Measurements from ENCODE around the gene DCAF11. TPM values are rescaled to one million over a fixed set of nuclear protein-coding genes. Genes with fewer than 3 reads are reported as not detected.

DCAF11 gene
- total RNA-seq, 1 donor from 2014 or later = 66.5 TPM

DNA sequence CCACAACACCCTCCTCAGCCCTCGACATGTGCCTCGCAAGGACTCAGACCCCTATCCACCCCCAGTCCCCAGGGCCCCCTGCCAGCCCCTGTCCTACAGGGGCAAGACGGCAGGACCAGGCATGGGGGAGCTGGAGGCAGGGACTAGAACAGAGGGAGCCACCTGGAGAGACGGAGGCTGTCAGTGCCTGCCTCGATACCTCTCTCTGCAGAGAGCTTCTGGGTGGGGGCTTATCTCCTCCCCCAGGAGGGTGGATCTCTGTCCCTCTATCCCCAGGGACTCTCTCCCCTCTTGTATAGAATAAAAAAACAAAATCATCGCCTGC, 45.2 kb upstream of the DCAF11 start:
- Histone ChIP-seq H4K20me1 (ENCODE audit: low read depth) (no peaks in the 10 kb centered on the region), H3K27me3 (no peaks in the 10 kb centered on the region), H3K36me3 (no peaks in the 10 kb centered on the region), H3K79me2 (ENCODE audit: low read depth) (no peaks in the 10 kb centered on the region), H3K4me3 (no peak overlapping the region), H3F3A (ENCODE audit: low read depth) (no peaks in the 10 kb centered on the region), H3K9me3 (ENCODE audit: low read depth) (no peaks in the 10 kb centered on the region), H3K4me1 (no peaks in the 10 kb centered on the region), H3K9ac (no peak overlapping the region), H2AFZ (replicated peaks) (no peak overlapping the region), H3K27ac (no peak overlapping the region), H3K4me2 (no peak overlapping the region)
- TF ChIP-seq, protein P1, sequence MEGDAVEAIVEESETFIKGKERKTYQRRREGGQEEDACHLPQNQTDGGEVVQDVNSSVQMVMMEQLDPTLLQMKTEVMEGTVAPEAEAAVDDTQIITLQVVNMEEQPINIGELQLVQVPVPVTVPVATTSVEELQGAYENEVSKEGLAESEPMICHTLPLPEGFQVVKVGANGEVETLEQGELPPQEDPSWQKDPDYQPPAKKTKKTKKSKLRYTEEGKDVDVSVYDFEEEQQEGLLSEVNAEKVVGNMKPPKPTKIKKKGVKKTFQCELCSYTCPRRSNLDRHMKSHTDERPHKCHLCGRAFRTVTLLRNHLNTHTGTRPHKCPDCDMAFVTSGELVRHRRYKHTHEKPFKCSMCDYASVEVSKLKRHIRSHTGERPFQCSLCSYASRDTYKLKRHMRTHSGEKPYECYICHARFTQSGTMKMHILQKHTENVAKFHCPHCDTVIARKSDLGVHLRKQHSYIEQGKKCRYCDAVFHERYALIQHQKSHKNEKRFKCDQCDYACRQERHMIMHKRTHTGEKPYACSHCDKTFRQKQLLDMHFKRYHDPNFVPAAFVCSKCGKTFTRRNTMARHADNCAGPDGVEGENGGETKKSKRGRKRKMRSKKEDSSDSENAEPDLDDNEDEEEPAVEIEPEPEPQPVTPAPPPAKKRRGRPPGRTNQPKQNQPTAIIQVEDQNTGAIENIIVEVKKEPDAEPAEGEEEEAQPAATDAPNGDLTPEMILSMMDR (IDR thresholded peaks at IDR 0.05) = no peak
- TF ChIP-seq EZH2phosphoT487 (IDR thresholded peaks at IDR 0.05) (no peak), EZH2 (IDR thresholded peaks at IDR 0.05) (no peak)
- peaks cover 4% of the 10 kb centered on the region for H3K27me3 Mint-ChIP-seq (ENCODE audit: insufficient read depth, low read depth)
- H3K36me3 Mint-ChIP-seq = no peaks in the 10 kb centered on the region
- H3K4me3 Mint-ChIP-seq = no peak overlapping the region
- no peak for DNase-seq (ENCODE audit: low spot score)
- no peak overlapping the region for H3K27ac Mint-ChIP-seq
- no peaks in the 10 kb centered on the region for H3K9me3 Mint-ChIP-seq
- H3K4me1 Mint-ChIP-seq = peaks cover 5% of the 10 kb centered on the region

DNA sequence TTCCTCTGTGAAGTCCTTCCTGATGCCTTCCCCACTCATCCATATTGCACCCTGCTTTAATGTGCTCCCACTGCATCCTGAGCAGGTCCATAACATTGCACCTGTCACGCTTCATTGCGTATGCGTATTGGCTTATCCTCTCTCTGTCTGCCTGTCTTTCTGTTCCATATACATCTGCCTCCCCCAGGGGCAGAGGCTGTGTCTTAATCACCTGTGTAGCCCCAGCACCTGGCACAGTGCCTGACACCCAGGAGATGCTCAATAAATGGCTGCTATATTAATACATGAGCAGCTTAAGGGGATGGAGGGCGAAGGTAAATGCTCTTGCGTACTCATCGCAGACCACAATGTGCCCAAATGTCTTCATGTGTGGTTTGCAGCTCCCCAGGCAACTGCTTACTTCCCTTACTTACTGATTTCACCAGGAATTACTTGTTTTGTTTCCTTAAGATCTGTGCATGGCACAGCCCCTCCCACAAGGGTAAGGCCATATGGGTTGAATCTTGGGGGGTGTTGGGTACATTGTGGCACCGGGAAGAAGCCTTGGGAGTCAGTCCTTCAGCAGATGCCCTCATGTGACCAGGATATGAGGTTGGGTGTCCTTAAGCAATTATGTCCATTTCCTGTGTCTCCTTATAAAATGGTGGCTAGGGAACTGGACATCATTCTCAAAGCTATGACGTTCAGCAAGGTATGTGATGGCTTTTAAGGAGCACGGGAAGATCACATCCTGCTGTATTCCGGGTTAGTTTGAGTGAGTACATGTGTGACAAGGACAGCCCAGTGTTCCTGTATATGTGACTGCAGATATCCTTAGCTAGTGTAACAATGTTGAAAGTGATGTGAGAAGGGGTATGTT, 44.1 kb upstream of the DCAF11 start:
- H3K4me3 ChIP-seq = no peak overlapping the region

DNA sequence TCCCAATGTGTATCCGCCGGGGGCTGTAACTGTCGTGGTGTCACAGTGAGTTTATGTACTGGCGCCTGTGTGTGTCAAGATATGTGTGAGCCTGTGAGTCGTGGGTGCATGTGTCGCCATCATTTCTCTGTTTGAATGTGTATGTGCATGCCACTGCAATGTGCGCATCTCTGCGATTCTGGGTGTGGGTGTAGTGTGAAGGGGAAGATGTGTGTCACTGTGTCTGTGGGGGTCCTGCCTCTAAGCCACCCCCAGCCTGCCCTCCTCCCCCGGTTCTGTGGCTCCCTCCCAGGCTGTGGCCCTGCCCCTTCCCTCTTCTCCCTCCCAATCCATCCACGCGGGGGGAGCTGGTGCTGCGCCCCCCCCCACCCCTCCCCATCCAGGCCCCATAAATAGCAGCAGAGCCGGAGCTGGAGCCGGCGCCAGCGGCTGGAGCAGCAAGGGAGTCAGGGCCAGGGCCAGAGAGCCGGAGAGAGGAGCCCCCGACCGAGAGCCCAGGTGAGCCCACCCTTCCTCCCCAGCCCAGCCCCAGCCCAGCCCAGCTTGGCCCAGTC, 43.4 kb upstream of the DCAF11 start, which contains the start of gene CPNE6:
CPNE6 (plus strand) TSS at position 419 of the 554 bp plus-strand sequence. CDS start 1,375 bp downstream, outside the sequence.
- Histone ChIP-seq H3K79me2 (ENCODE audit: low read depth) (no peaks in the 10 kb centered on the region), H3K27me3 (no peaks in the 10 kb centered on the region), H3K27ac (no peak within 1 kb of the TSS), H3K9ac (no peak within 1 kb of the TSS), H3K9me3 (ENCODE audit: low read depth) (no peaks in the 10 kb centered on the region), H3K36me3 (no peaks in the 10 kb centered on the region), H4K20me1 (ENCODE audit: low read depth) (no peaks in the 10 kb centered on the region), H3F3A (ENCODE audit: low read depth) (no peaks in the 10 kb centered on the region), H2AFZ (replicated peaks) (no peak within 1 kb of the TSS), H3K4me2 (no peak within 1 kb of the TSS), H3K4me1 (no peaks in the 10 kb centered on the region), H3K4me3 (no peak within 1 kb of the TSS)
- Mint-ChIP-seq H3K36me3 (no peaks in the 10 kb centered on the region), H3K27me3 (ENCODE audit: insufficient read depth, low read depth) (peaks cover 2% of the 10 kb centered on the region), H3K4me1 (peaks cover 5% of the 10 kb centered on the region), H3K9me3 (no peaks in the 10 kb centered on the region), H3K27ac (no peak within 1 kb of the TSS), H3K4me3 (no peak within 1 kb of the TSS)
- TF ChIP-seq, protein P1 (IDR thresholded peaks at IDR 0.05) = no peak
- TF ChIP-seq EZH2phosphoT487 (IDR thresholded peaks at IDR 0.05) = no peak
- TF ChIP-seq EZH2 (IDR thresholded peaks at IDR 0.05) = no peak
- DNase-seq (ENCODE audit: low spot score) = no peak

More for the DNA sequence above, 44.1 kb upstream of the DCAF11 start:
- Histone ChIP-seq H2AFZ (replicated peaks) (no peak overlapping the region), H3K9ac (no peak overlapping the region), H3K27me3 (no peaks in the 10 kb centered on the region), H3K9me3 (ENCODE audit: low read depth) (no peaks in the 10 kb centered on the region), H3K27ac (no peak overlapping the region), H3K4me1 (no peaks in the 10 kb centered on the region), H4K20me1 (ENCODE audit: low read depth) (no peaks in the 10 kb centered on the region), H3K79me2 (ENCODE audit: low read depth) (no peaks in the 10 kb centered on the region), H3K4me2 (no peak overlapping the region), H3F3A (ENCODE audit: low read depth) (no peaks in the 10 kb centered on the region), H3K36me3 (no peaks in the 10 kb centered on the region)
- no peak overlapping the region for H3K4me3 Mint-ChIP-seq
- no peaks in the 10 kb centered on the region for H3K9me3 Mint-ChIP-seq
- H3K36me3 Mint-ChIP-seq = no peaks in the 10 kb centered on the region
- no peak for TF ChIP-seq EZH2phosphoT487 (IDR thresholded peaks at IDR 0.05)
- TF ChIP-seq, protein P1 (IDR thresholded peaks at IDR 0.05) = no peak
- no peak for TF ChIP-seq EZH2 (IDR thresholded peaks at IDR 0.05)
- peaks cover 5% of the 10 kb centered on the region for H3K4me1 Mint-ChIP-seq
- DNase-seq (ENCODE audit: low spot score) = no peak
- peaks cover 2% of the 10 kb centered on the region for H3K27me3 Mint-ChIP-seq (ENCODE audit: insufficient read depth, low read depth)
- no peak overlapping the region for H3K27ac Mint-ChIP-seq

All from neural progenitor cell (in vitro differentiated cells).